ENCODE data around the gene LAMA2. TPM values are rescaled to one million over a fixed set of nuclear protein-coding genes. Genes with fewer than 3 reads are reported as not detected.

Gene LAMA2
- total and polyA plus RNA-seq, 2 experiments from 2014 or later = 0.91 to 6.4 TPM

DNA sequence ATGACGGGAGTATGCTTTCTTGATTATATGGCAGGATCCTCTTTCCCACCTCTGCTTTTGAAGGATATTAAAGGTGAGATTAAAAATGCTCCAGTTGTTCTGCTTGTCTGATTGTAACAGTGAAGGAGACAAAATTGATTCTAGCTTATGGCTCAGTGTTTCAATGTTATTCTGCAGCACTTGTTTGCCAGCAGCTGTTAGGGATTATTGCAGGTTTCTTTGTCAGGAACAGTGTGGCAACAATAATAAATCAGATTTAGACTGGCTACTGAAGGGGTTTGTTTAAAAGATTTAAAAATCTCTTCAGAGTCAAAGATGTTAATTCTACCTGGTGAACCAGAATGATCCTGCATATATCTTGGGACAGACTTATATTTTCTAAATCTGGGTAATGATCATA lies 126.9 kb downstream of the LAMA2 start:
- ATAC-seq = no peak
- H3K27me3 ChIP-seq (ENCODE audit: insufficient read depth) = no peaks in the 10 kb centered on the region
- no peaks in the 10 kb centered on the region for H3K36me3 Mint-ChIP-seq (ENCODE audit: low read depth)
- no peak overlapping the region for H3K4me2 ChIP-seq
- H4K20me1 ChIP-seq (replicated peaks; ENCODE audit: insufficient read depth) = no peaks in the 10 kb centered on the region
- H2AFZ ChIP-seq = no peak overlapping the region
- no peaks in the 10 kb centered on the region for H3K4me1 ChIP-seq (ENCODE audit: insufficient read depth)
- no peak overlapping the region for H3K27ac ChIP-seq (ENCODE audit: low read depth)
- H3K9me3 Mint-ChIP-seq = no peaks in the 10 kb centered on the region
- TF ChIP-seq POLR2AphosphoS5 (IDR thresholded peaks at IDR 0.05; ENCODE audit: low read depth) = no peak
- TF ChIP-seq, protein P1, sequence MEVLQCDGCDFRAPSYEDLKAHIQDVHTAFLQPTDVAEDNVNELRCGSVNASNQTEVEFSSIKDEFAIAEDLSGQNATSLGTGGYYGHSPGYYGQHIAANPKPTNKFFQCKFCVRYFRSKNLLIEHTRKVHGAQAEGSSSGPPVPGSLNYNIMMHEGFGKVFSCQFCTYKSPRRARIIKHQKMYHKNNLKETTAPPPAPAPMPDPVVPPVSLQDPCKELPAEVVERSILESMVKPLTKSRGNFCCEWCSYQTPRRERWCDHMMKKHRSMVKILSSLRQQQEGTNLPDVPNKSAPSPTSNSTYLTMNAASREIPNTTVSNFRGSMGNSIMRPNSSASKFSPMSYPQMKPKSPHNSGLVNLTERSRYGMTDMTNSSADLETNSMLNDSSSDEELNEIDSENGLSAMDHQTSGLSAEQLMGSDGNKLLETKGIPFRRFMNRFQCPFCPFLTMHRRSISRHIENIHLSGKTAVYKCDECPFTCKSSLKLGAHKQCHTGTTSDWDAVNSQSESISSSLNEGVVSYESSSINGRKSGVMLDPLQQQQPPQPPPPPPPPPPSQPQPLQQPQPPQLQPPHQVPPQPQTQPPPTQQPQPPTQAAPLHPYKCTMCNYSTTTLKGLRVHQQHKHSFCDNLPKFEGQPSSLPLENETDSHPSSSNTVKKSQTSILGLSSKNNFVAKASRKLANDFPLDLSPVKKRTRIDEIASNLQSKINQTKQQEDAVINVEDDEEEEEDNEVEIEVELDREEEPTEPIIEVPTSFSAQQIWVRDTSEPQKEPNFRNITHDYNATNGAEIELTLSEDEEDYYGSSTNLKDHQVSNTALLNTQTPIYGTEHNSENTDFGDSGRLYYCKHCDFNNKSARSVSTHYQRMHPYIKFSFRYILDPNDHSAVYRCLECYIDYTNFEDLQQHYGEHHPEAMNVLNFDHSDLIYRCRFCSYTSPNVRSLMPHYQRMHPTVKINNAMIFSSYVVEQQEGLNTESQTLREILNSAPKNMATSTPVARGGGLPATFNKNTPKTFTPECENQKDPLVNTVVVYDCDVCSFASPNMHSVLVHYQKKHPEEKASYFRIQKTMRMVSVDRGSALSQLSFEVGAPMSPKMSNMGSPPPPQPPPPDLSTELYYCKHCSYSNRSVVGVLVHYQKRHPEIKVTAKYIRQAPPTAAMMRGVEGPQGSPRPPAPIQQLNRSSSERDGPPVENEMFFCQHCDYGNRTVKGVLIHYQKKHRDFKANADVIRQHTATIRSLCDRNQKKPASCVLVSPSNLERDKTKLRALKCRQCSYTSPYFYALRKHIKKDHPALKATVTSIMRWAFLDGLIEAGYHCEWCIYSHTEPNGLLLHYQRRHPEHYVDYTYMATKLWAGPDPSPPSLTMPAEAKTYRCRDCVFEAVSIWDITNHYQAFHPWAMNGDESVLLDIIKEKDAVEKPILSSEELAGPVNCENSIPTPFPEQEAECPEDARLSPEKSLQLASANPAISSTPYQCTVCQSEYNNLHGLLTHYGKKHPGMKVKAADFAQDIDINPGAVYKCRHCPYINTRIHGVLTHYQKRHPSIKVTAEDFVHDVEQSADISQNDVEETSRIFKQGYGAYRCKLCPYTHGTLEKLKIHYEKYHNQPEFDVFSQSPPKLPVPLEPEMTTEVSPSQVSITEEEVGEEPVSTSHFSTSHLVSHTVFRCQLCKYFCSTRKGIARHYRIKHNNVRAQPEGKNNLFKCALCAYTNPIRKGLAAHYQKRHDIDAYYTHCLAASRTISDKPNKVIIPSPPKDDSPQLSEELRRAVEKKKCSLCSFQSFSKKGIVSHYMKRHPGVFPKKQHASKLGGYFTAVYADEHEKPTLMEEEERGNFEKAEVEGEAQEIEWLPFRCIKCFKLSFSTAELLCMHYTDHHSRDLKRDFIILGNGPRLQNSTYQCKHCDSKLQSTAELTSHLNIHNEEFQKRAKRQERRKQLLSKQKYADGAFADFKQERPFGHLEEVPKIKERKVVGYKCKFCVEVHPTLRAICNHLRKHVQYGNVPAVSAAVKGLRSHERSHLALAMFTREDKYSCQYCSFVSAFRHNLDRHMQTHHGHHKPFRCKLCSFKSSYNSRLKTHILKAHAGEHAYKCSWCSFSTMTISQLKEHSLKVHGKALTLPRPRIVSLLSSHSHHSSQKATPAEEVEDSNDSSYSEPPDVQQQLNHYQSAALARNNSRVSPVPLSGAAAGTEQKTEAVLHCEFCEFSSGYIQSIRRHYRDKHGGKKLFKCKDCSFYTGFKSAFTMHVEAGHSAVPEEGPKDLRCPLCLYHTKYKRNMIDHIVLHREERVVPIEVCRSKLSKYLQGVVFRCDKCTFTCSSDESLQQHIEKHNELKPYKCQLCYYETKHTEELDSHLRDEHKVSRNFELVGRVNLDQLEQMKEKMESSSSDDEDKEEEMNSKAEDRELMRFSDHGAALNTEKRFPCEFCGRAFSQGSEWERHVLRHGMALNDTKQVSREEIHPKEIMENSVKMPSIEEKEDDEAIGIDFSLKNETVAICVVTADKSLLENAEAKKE (CRISPR knock-in tag; IDR thresholded peaks at IDR 0.05) = no peak
- TF ChIP-seq NANOG (IDR thresholded peaks at IDR 0.05; ENCODE audit: borderline replicate concordance) = no peak
- H3K9me2 ChIP-seq (ENCODE audit: insufficient read depth) = no peaks in the 10 kb centered on the region
- no peaks in the 10 kb centered on the region for H3F3A ChIP-seq (replicated peaks; ENCODE audit: low read depth)
- no peaks in the 10 kb centered on the region for H3K27me3 Mint-ChIP-seq (ENCODE audit: insufficient read depth, low read depth, poor library complexity)
- no peaks in the 10 kb centered on the region for H3K79me2 ChIP-seq (replicated peaks; ENCODE audit: insufficient read depth)
- no peaks in the 10 kb centered on the region for H3K4me1 Mint-ChIP-seq
- H3K36me3 ChIP-seq (ENCODE audit: insufficient read depth) = no peaks in the 10 kb centered on the region
- DNase-seq (ENCODE audit: low spot score) = no peak
- no peak overlapping the region for H3K27ac Mint-ChIP-seq
- no peak overlapping the region for H3K4me3 Mint-ChIP-seq
- no peak overlapping the region for H3K4me3 ChIP-seq

GRCh38 chr6:129014302-129014701 lies 131.4 kb downstream of the LAMA2 start:
- H3K4me1 ChIP-seq (ENCODE audit: insufficient read depth) = peaks cover 5% of the 10 kb centered on the region; the same call in 1 of the 2 replicates
- Mint-ChIP-seq H3K36me3 (ENCODE audit: low read depth) (no peaks in the 10 kb centered on the region; the same call in 2 of the 3 replicates), H3K27me3 (ENCODE audit: insufficient read depth, low read depth, poor library complexity) (no peaks in the 10 kb centered on the region), H3K4me3 (no peak overlapping the region), H3K9me3 (no peaks in the 10 kb centered on the region), H3K27ac (no peak overlapping the region), H3K4me1 (peaks cover 5% of the 10 kb centered on the region; the same call in 2 of the 3 replicates)
- H3K4me2 ChIP-seq = no peak overlapping the region
- H3K27me3 ChIP-seq (ENCODE audit: insufficient read depth) = no peaks in the 10 kb centered on the region
- H3K36me3 ChIP-seq (ENCODE audit: insufficient read depth) = no peaks in the 10 kb centered on the region
- no peaks in the 10 kb centered on the region for H3K79me2 ChIP-seq (replicated peaks; ENCODE audit: insufficient read depth)
- H4K20me1 ChIP-seq (replicated peaks; ENCODE audit: insufficient read depth) = no peaks in the 10 kb centered on the region
- no peak overlapping the region for H2AFZ ChIP-seq
- TF ChIP-seq EZH2phosphoT487 (IDR thresholded peaks at IDR 0.05; ENCODE audit: unreplicated experiment) (no peak), NANOG (IDR thresholded peaks at IDR 0.05; ENCODE audit: borderline replicate concordance) (no peak), EZH2 (IDR thresholded peaks at IDR 0.05; ENCODE audit: low read depth, unreplicated experiment) (no peak), CREB1 (CRISPR knock-in tag; IDR thresholded peaks at IDR 0.05; ENCODE audit: low read depth) (no peak)
- no peaks in the 10 kb centered on the region for H3F3A ChIP-seq (replicated peaks; ENCODE audit: low read depth)
- ATAC-seq (no peak), DNase-seq (ENCODE audit: low spot score) (no peak)
- no peak overlapping the region for H3K27ac ChIP-seq (ENCODE audit: low read depth)
- no peak overlapping the region for H3K4me3 ChIP-seq
- H3K9me2 ChIP-seq (ENCODE audit: insufficient read depth) = no peaks in the 10 kb centered on the region
